PC-9 (cell line): ENCODE measurements around the gene MINPP1. TPM values are rescaled to one million over a fixed set of nuclear protein-coding genes. Genes with fewer than 3 reads are reported as not detected.

Experiments
- BruUV-seq: library from RNA; stranded (reverse); fragments of 400-500 nt; replicated peaks from 2 replicates; lab custom pipeline; 2021; lab: Mats Ljungman, UMichigan
- CTCF ChIA-PET: fragments of 300-600 bp; sonication (Branson Sonifier 250); formaldehyde crosslinking; loops from one replicate; lab custom pipeline; 2022; ENCODE audit warnings: antibody characterized with exemption; lab: Charles Lee
- POLR2A ChIA-PET: fragments of 300-600 bp; sonication (Branson Sonifier 250); formaldehyde crosslinking; loops from one replicate; lab custom pipeline; 2022; ENCODE audit warnings: antibody characterized with exemption; ENCODE audit not compliant: unreplicated experiment; lab: Charles Lee
- DNase-seq, 2 experiments: peaks; one replicate each; pipeline versions ENCODE4 v3.0.0 to v3.0.0-alpha.2; 2015 to 2022; ENCODE audit warnings: mixed read lengths in 1 of 2
- H2AFZ ChIP-seq: fragments of 200-600 bp; sonication (generic); 2 replicates; pipeline ENCODE4 v1.8.1; 2017; ENCODE audit warnings: antibody characterized with exemption
- H3F3A ChIP-seq: fragments of 200-600 bp; sonication (generic); 2 replicates; pipeline ENCODE4 v1.8.1; 2017; ENCODE audit warnings: antibody characterized with exemption, mild to moderate bottlenecking, low read depth; ENCODE audit not compliant: insufficient read depth
- H3K27ac ChIP-seq: fragments of 200-600 bp; sonication (generic); 2 replicates; pipeline ENCODE4 v1.6.1; 2016; ENCODE audit warnings: mixed run types
- H3K27me3 ChIP-seq: fragments of 200-600 bp; sonication (generic); 2 replicates; pipeline ENCODE4 v1.6.1; 2016; ENCODE audit warnings: low read depth, mixed run types; ENCODE audit not compliant: insufficient read depth
- H3K36me3 ChIP-seq: fragments of 200-600 bp; sonication (generic); 2 replicates; pipeline ENCODE4 v1.6.1; 2016; ENCODE audit warnings: low read depth, mixed run types
- H3K4me1 ChIP-seq: fragments of 200-600 bp; sonication (generic); replicated peaks from 2 replicates; pipeline ENCODE4 v1.6.1; 2016; ENCODE audit warnings: mixed run types; ENCODE audit not compliant: insufficient read depth
- H3K4me2 ChIP-seq: fragments of 200-600 bp; sonication (generic); 2 replicates; pipeline ENCODE4 v1.6.1; 2017; ENCODE audit warnings: mixed run types
- H3K4me3 ChIP-seq: fragments of 200-600 bp; sonication (generic); 2 replicates; pipeline ENCODE4 v1.6.1; 2016; ENCODE audit warnings: mixed run types
- H3K79me2 ChIP-seq: fragments of 200-600 bp; sonication (generic); 2 replicates; pipeline ENCODE4 v1.6.1; 2017; ENCODE audit warnings: low read depth, mixed run types
- H3K9me2 ChIP-seq: fragments of 200-600 bp; sonication (generic); 2 replicates; pipeline ENCODE4 v1.8.1; 2017; ENCODE audit warnings: mild to moderate bottlenecking; ENCODE audit not compliant: insufficient read depth
- H3K9me3 ChIP-seq: fragments of 200-600 bp; sonication (generic); 2 replicates; pipeline ENCODE4 v1.8.1; 2016; ENCODE audit warnings: low read depth; ENCODE audit not compliant: insufficient read depth
- H4K20me1 ChIP-seq: fragments of 200-600 bp; sonication (generic); 2 replicates; pipeline ENCODE4 v1.8.1; 2017; ENCODE audit not compliant: insufficient read depth
- EZH2 ChIP-seq: fragments of 200-600 bp; sonication (generic); IDR thresholded peaks from 2 replicates; pipeline ENCODE4 v1.8.0; 2017; ENCODE audit warnings: antibody characterized with exemption, low read depth
- intact Hi-C: fragments of 100-400 bp; cut with micrococcal nuclease; formaldehyde crosslinking; loops from one replicate; pipeline ENCODE4 v1.10.0; 2022; ENCODE audit not compliant: unreplicated experiment
- total RNA-seq: library from RNA; stranded (reverse); gene quantifications from 2 replicates; pipeline ENCODE4 v1.2.3, GENCODE V29; 2021
- TF ChIP-seq, protein P1 (sequence below): fragments of 200-600 bp; sonication (generic); conservative IDR thresholded peaks from 2 replicates; pipeline ENCODE4 v1.6.1; 2017; ENCODE audit warnings: mixed run types, antibody characterized with exemption, mild to moderate bottlenecking, moderate library complexity

MINPP1 gene
- total RNA-seq, 1 experiment from 2014 or later: 14.4 TPM

DNA sequence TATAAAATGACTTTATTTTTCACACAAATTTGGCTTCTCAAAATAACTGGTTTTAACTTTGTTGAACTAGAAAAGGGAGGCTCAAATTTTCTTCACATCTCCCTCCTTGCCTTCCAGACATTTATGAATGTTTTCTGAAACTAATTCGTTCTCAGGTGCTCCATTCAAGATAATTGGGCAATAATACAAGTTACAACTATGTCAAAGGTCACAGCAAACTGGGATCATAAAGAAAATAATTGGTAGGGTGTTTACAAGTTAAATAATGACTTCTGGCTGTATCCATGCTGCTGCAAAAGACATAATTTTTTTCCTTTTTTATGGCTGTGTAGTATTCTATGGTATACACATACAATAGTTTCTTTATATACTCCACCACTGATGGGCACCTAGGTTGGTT, 75.3 kb downstream of the MINPP1 start:
- DNase-seq: no peak
- TF ChIP-seq, protein P1, sequence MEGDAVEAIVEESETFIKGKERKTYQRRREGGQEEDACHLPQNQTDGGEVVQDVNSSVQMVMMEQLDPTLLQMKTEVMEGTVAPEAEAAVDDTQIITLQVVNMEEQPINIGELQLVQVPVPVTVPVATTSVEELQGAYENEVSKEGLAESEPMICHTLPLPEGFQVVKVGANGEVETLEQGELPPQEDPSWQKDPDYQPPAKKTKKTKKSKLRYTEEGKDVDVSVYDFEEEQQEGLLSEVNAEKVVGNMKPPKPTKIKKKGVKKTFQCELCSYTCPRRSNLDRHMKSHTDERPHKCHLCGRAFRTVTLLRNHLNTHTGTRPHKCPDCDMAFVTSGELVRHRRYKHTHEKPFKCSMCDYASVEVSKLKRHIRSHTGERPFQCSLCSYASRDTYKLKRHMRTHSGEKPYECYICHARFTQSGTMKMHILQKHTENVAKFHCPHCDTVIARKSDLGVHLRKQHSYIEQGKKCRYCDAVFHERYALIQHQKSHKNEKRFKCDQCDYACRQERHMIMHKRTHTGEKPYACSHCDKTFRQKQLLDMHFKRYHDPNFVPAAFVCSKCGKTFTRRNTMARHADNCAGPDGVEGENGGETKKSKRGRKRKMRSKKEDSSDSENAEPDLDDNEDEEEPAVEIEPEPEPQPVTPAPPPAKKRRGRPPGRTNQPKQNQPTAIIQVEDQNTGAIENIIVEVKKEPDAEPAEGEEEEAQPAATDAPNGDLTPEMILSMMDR: no peak
- no peak for TF ChIP-seq EZH2
- H3F3A ChIP-seq: 0 out of 2 replicates have a peak, but pooled peaks cover 2% of the 10 kb centered on the region
- H3K27me3 ChIP-seq: no peaks in the 10 kb centered on the region
- H4K20me1 ChIP-seq: no peaks in the 10 kb centered on the region
- H3K36me3 ChIP-seq: no peaks in the 10 kb centered on the region
- no peak overlapping the region for H3K4me2 ChIP-seq
- no peak overlapping the region for H3K4me3 ChIP-seq
- POLR2A ChIA-PET: no interaction called here
- no peak overlapping the region for H3K27ac ChIP-seq
- no peak overlapping the region for H2AFZ ChIP-seq
- CTCF ChIA-PET: no interaction called here
- no peaks in the 10 kb centered on the region for H3K79me2 ChIP-seq
- H3K9me2 ChIP-seq: no peaks in the 10 kb centered on the region
- intact Hi-C loops: no loop called here
- no peaks in the 10 kb centered on the region for H3K4me1 ChIP-seq
- no peaks in the 10 kb centered on the region for H3K9me3 ChIP-seq
- no TSS peak for BruUV-seq

DNA sequence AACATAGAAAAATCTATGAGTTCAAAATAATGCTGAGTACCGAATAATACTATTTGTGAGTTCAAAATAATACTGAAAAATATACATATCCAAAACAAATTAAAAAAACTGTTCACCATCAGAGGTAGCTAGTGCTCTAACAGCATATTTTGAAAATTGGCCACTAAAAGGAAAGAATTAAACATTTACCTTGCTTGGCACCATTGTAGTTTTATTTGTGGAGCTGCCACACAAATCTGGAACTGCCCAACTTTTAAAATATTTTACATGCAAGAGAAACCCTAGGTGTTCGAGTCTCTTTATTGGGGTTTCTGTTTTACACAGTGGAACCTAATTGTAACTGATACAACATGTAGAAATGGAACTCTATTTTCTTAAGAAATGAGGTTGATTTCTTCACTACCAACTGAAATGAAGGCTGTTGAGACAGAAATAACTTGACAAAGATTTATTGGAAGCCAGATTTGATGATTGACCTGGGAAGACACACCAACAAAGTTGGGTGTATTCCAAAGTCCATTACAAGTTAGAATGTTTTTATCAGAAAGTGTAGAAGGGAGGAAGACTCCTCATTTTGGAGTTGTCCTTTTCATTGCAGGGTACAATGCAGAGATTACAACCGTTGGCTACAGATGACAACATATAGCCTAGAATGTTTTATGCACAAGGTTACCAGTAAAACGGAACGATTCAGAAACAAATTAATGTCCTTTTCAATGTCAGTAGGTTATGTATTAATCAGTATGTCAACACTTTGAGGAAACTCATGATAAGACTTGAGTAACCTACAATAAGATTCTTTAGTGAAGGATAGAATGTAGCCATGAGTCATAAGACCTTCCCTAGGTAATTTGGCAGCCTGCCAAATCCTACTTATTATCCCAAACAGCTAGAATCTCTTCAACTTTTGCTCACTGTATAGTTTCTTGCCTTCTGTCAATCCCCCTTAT, 81.1 kb downstream of the MINPP1 start:
- peaks cover 15% of the 10 kb centered on the region; the same call in 1 of the 2 replicates for H3F3A ChIP-seq
- H3K4me2 ChIP-seq: peak overlapping the region; percentile 49
- H3K9me2 ChIP-seq: no peaks in the 10 kb centered on the region
- intact Hi-C loops: loop anchor here (1.0 kb wide), 1 partner anchor 49 kb away; no protein-coding TSS in a partner anchor
- no peak overlapping the region for H3K4me3 ChIP-seq
- H3K36me3 ChIP-seq: no peaks in the 10 kb centered on the region
- no peaks in the 10 kb centered on the region for H4K20me1 ChIP-seq
- no peaks in the 10 kb centered on the region for H3K79me2 ChIP-seq
- H2AFZ ChIP-seq: no peak overlapping the region
- BruUV-seq: no TSS peak
- H3K9me3 ChIP-seq: no peaks in the 10 kb centered on the region
- H3K27ac ChIP-seq: peak overlapping the region; percentile 26
- no peak for TF ChIP-seq EZH2
- TF ChIP-seq, protein P1: no peak
- peak; percentile 25 to 90 for DNase-seq
- no peaks in the 10 kb centered on the region for H3K27me3 ChIP-seq
- CTCF ChIA-PET: no interaction called here
- POLR2A ChIA-PET: no interaction called here
- peaks cover 18% of the 10 kb centered on the region for H3K4me1 ChIP-seq

DNA sequence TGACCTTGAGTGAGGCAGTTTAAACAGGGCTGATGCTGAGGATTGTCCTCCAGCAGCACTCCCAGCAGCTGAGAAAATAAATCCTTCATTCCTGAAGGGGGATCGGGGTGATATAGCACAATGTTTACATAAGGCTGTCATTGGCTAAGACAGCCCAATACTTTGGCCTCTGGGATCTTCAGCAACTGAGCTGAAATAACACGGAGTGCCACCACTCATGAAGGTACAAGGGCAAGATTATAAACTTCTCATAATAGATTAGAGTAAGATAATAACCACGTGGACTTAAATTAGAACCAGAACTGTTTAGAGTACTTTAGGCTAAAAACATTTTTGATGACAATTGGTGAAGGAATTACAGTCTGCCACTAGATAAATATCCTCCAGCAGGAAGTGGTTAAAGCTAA, 85.0 kb downstream of the MINPP1 start:
- H3K4me1 ChIP-seq: peaks cover 34% of the 10 kb centered on the region

More for the DNA sequence above, 85.0 kb downstream of the MINPP1 start:
- no peaks in the 10 kb centered on the region for H3K79me2 ChIP-seq
- H3K9me3 ChIP-seq: no peaks in the 10 kb centered on the region
- no peak overlapping the region for H2AFZ ChIP-seq
- no peaks in the 10 kb centered on the region for H4K20me1 ChIP-seq
- no peak overlapping the region for H3K4me3 ChIP-seq
- CTCF ChIA-PET: interaction anchor here (0.6 kb wide), 3 partner anchors 56 to 553 kb away, joined by 3 to 4 read pairs (median 3); no protein-coding TSS in a partner anchor
- POLR2A ChIA-PET: no interaction called here
- TF ChIP-seq, protein P1: no peak
- no peak for TF ChIP-seq EZH2
- H3K27ac ChIP-seq: no peak overlapping the region
- no peaks in the 10 kb centered on the region for H3K9me2 ChIP-seq
- intact Hi-C loops: no loop called here
- no peaks in the 10 kb centered on the region for H3K27me3 ChIP-seq
- no peaks in the 10 kb centered on the region for H3K36me3 ChIP-seq
- peaks cover 26% of the 10 kb centered on the region for H3F3A ChIP-seq
- BruUV-seq: no TSS peak
- no peak for DNase-seq
- no peak overlapping the region for H3K4me2 ChIP-seq
